ENCODE measurements around the gene CD8A. TPM values are rescaled to one million over a fixed set of nuclear protein-coding genes. Genes with fewer than 3 reads are reported as not detected.

CD8A gene
- polyA plus RNA-seq, 1 of the 3 experiments (the other 2 are of a cell fraction) = 0.05 TPM

GRCh38 chr2:86818957-86819356 lies 28.2 kb upstream of the CD8A start (continued):
- no peak for TF ChIP-seq USF2 (IDR thresholded peaks at IDR 0.05; ENCODE audit: borderline replicate concordance, low read depth, low read length)
- no peak for TF ChIP-seq GABPA (IDR thresholded peaks at IDR 0.05; ENCODE audit: low read depth)

- ChIA-PET POLR2A (no interaction called here), CTCF (interaction anchor here (2.3 kb wide), 1 partner anchor 10 kb away, joined by 9 read pairs; no protein-coding TSS in a partner anchor)
- no peak overlapping the region for H3K4me3 ChIP-seq (ENCODE audit: low read depth in 2 of 2, low read length in 1 of 2)
- no peaks in the 10 kb centered on the region for H3K36me3 ChIP-seq (replicated peaks in 1 of 2; ENCODE audit: control insufficient read depth in 1 of 2, insufficient read depth in 2 of 2, low read length in 1 of 2)
- H3K27me3 ChIP-seq (ENCODE audit: insufficient read depth) = no peaks in the 10 kb centered on the region
- H3K4me1 ChIP-seq (ENCODE audit: control insufficient read depth in 1 of 2, insufficient read depth in 2 of 2, low read depth in 1 of 2, low read length in 1 of 2) = no peaks in the 10 kb centered on the region
- no peaks in the 10 kb centered on the region for H4K20me1 ChIP-seq (ENCODE audit: insufficient read depth)
- WGBS (ENCODE audit: low lambda C conversion rate) = 67% methylated on average over 4 of the region's 4 CpGs
- no peak overlapping the region for H3K4me2 ChIP-seq
- H3K27ac ChIP-seq (ENCODE audit: low read depth in 2 of 2, low read length in 1 of 2) = no peak overlapping the region
- no peaks in the 10 kb centered on the region for H3F3A ChIP-seq (replicated peaks; ENCODE audit: insufficient read depth)
- DNase-seq = no peak
- TF ChIP-seq YY1 (IDR thresholded peaks at IDR 0.05; ENCODE audit: low read depth) (no peak), GATA2 (CRISPR knock-in tag; IDR thresholded peaks at IDR 0.05) (no peak), RFX5 (IDR thresholded peaks at IDR 0.05; ENCODE audit: low read length) (no peak), EZH2phosphoT487 (IDR thresholded peaks at IDR 0.05; ENCODE audit: borderline replicate concordance, low read depth) (no peak), USF2 (IDR thresholded peaks at IDR 0.05; ENCODE audit: borderline replicate concordance, low read depth, low read length) (no peak), CHD2 (IDR thresholded peaks at IDR 0.05; ENCODE audit: low read length, partially characterized antibody) (no peak), TAF1 (IDR thresholded peaks at IDR 0.05; ENCODE audit: borderline replicate concordance, low read depth, low read length) (no peak)
- H3K9me3 ChIP-seq = no peaks in the 10 kb centered on the region
- H2AFZ ChIP-seq (ENCODE audit: low read depth) = no peak overlapping the region
- no peaks in the 10 kb centered on the region for H3K79me2 ChIP-seq (ENCODE audit: insufficient read depth)
- no peaks in the 10 kb centered on the region for H3K9me2 ChIP-seq
- H3K9ac ChIP-seq = no peak overlapping the region
Measured at GRCh38 chr2:86818114-86818801, 27.5 kb upstream of the CD8A start.

DNA sequence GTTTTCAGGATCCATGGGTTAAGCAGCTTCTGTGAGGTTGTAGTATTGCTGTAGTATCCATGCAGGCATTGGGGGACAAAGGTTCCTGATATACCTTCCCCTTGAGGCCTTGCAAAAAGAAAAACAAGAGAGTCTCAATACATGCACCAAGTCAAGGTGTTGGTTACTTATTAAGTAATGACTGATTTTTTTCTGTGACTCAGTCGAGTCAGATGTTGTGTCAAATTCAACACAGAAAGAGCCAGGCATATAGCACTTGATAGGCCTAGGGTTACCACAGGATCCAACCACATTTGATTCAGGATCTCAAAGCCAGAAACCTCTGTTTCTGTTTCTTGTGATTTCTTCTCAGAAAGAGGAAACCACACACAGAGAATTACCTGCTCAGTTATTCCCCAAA lies 24.9 kb upstream of the CD8A start:
- Histone ChIP-seq H3K27me3 (ENCODE audit: insufficient read depth) (no peaks in the 10 kb centered on the region), H3K9ac (no peak overlapping the region), H3K9me2 (no peaks in the 10 kb centered on the region), H4K20me1 (ENCODE audit: insufficient read depth) (no peaks in the 10 kb centered on the region), H3K4me3 (ENCODE audit: low read depth in 2 of 2, low read length in 1 of 2) (no peak overlapping the region), H3F3A (replicated peaks; ENCODE audit: insufficient read depth) (no peaks in the 10 kb centered on the region), H3K79me2 (ENCODE audit: insufficient read depth) (no peaks in the 10 kb centered on the region), H2AFZ (ENCODE audit: low read depth) (no peak overlapping the region), H3K27ac (ENCODE audit: low read depth in 2 of 2, low read length in 1 of 2) (no peak overlapping the region), H3K4me1 (ENCODE audit: control insufficient read depth in 1 of 2, insufficient read depth in 2 of 2, low read depth in 1 of 2, low read length in 1 of 2) (no peaks in the 10 kb centered on the region), H3K4me2 (no peak overlapping the region), H3K36me3 (replicated peaks in 1 of 2; ENCODE audit: control insufficient read depth in 1 of 2, insufficient read depth in 2 of 2, low read length in 1 of 2) (no peaks in the 10 kb centered on the region), H3K9me3 (no peaks in the 10 kb centered on the region)
- no peak for DNase-seq
- TF ChIP-seq, protein P1, sequence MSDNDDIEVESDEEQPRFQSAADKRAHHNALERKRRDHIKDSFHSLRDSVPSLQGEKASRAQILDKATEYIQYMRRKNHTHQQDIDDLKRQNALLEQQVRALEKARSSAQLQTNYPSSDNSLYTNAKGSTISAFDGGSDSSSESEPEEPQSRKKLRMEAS (IDR thresholded peaks at IDR 0.05; ENCODE audit: low read depth) = no peak
- TF ChIP-seq, protein P2, sequence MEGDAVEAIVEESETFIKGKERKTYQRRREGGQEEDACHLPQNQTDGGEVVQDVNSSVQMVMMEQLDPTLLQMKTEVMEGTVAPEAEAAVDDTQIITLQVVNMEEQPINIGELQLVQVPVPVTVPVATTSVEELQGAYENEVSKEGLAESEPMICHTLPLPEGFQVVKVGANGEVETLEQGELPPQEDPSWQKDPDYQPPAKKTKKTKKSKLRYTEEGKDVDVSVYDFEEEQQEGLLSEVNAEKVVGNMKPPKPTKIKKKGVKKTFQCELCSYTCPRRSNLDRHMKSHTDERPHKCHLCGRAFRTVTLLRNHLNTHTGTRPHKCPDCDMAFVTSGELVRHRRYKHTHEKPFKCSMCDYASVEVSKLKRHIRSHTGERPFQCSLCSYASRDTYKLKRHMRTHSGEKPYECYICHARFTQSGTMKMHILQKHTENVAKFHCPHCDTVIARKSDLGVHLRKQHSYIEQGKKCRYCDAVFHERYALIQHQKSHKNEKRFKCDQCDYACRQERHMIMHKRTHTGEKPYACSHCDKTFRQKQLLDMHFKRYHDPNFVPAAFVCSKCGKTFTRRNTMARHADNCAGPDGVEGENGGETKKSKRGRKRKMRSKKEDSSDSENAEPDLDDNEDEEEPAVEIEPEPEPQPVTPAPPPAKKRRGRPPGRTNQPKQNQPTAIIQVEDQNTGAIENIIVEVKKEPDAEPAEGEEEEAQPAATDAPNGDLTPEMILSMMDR (IDR thresholded peaks at IDR 0.05) = no peak
- no peak for TF ChIP-seq GABPA (IDR thresholded peaks at IDR 0.05; ENCODE audit: low read depth)
- TF ChIP-seq EP300 (IDR thresholded peaks at IDR 0.05; ENCODE audit: borderline replicate concordance in 1 of 2, low read depth in 1 of 2, low read length in 1 of 2) = no peak
- TF ChIP-seq MXI1 (IDR thresholded peaks at IDR 0.05; ENCODE audit: low read depth, low read length) = no peak
- TF ChIP-seq, protein P3, sequence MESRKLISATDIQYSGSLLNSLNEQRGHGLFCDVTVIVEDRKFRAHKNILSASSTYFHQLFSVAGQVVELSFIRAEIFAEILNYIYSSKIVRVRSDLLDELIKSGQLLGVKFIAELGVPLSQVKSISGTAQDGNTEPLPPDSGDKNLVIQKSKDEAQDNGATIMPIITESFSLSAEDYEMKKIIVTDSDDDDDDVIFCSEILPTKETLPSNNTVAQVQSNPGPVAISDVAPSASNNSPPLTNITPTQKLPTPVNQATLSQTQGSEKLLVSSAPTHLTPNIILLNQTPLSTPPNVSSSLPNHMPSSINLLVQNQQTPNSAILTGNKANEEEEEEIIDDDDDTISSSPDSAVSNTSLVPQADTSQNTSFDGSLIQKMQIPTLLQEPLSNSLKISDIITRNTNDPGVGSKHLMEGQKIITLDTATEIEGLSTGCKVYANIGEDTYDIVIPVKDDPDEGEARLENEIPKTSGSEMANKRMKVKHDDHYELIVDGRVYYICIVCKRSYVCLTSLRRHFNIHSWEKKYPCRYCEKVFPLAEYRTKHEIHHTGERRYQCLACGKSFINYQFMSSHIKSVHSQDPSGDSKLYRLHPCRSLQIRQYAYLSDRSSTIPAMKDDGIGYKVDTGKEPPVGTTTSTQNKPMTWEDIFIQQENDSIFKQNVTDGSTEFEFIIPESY (IDR thresholded peaks at IDR 0.05; ENCODE audit: borderline replicate concordance, low read depth) = no peak
- TF ChIP-seq, protein P4, sequence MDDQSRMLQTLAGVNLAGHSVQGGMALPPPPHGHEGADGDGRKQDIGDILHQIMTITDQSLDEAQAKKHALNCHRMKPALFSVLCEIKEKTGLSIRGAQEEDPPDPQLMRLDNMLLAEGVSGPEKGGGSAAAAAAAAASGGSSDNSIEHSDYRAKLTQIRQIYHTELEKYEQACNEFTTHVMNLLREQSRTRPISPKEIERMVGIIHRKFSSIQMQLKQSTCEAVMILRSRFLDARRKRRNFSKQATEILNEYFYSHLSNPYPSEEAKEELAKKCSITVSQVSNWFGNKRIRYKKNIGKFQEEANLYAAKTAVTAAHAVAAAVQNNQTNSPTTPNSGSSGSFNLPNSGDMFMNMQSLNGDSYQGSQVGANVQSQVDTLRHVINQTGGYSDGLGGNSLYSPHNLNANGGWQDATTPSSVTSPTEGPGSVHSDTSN (IDR thresholded peaks at IDR 0.05) = no peak
- no peak for TF ChIP-seq MEF2A (IDR thresholded peaks at IDR 0.05; ENCODE audit: borderline replicate concordance, low read depth)
- TF ChIP-seq TEAD4 (IDR thresholded peaks at IDR 0.05; ENCODE audit: borderline replicate concordance, insufficient read depth) = no peak
- no peak for TF ChIP-seq SMC3 (IDR thresholded peaks at IDR 0.05; ENCODE audit: low read depth, low read length)
- no peak for TF ChIP-seq TAF1 (IDR thresholded peaks at IDR 0.05; ENCODE audit: borderline replicate concordance, low read depth, low read length)
- no peak for TF ChIP-seq ELF1 (IDR thresholded peaks at IDR 0.05)
- ChIA-PET CTCF (interaction anchor here (1.0 kb wide), 1 partner anchor 49 kb away, joined by 3 read pairs; no protein-coding TSS in a partner anchor), POLR2A (no interaction called here)
- WGBS (ENCODE audit: low lambda C conversion rate) = 50% methylated on average over 1 of the region's 1 CpG
